ENCODE measurements around the gene UGT1A3.

UGT1A3 gene

GRCh38 chr2:233728723-233729301 lies at the start of gene UGT1A3:
Gene UGT1A3, plus strand, starts transcription at chr2:233729042. Its CDS starts 85 bp downstream, at chr2:233729127.
- no peak for TF ChIP-seq JUND (IDR thresholded peaks at IDR 0.05; ENCODE audit: low read depth)
- no peak for DNase-seq (ENCODE audit: low read depth in 1 of 2, low spot score in 1 of 2)

GRCh38 chr2:233679196-233679595 lies 49.6 kb upstream of the UGT1A3 start:
- in situ Hi-C loops (cut with HindIII; ENCODE audit: low pct_unique_long_range_greater_than_20kb, low sequenced_read_pairs), result no loop called here
- TF ChIP-seq JUND (IDR thresholded peaks at IDR 0.05; ENCODE audit: low read depth), result no peak
- DNase-seq (ENCODE audit: low read depth in 1 of 2, low spot score in 1 of 2), result no peak

More at GRCh38 chr2:233728723-233729301, at the start of gene UGT1A3:
- in situ Hi-C loops (cut with HindIII; ENCODE audit: low pct_unique_long_range_greater_than_20kb, low sequenced_read_pairs), result no loop called here

- DNase-seq (ENCODE audit: low read depth in 1 of 2, low spot score in 1 of 2), result no peak
- in situ Hi-C loops (cut with HindIII; ENCODE audit: low pct_unique_long_range_greater_than_20kb, low sequenced_read_pairs), result no loop called here
- TF ChIP-seq JUND (IDR thresholded peaks at IDR 0.05; ENCODE audit: low read depth), result no peak
Observed at GRCh38 chr2:233680361-233681045, 48.3 kb upstream of the UGT1A3 start.

GRCh38 chr2:233681521-233682099 lies 47.2 kb upstream of the UGT1A3 start, which contains the start of gene UGT1A7:
Gene UGT1A7, plus strand, starts transcription at chr2:233681901. Its CDS starts 37 bp downstream, at chr2:233681938.
- in situ Hi-C loops (cut with HindIII; ENCODE audit: low pct_unique_long_range_greater_than_20kb, low sequenced_read_pairs), result no loop called here
- TF ChIP-seq JUND (IDR thresholded peaks at IDR 0.05; ENCODE audit: low read depth), result no peak
- DNase-seq (ENCODE audit: low read depth in 1 of 2, low spot score in 1 of 2), result no peak

- no peak for TF ChIP-seq JUND (IDR thresholded peaks at IDR 0.05; ENCODE audit: low read depth)
- DNase-seq (ENCODE audit: low read depth in 1 of 2, low spot score in 1 of 2), result no peak
- in situ Hi-C loops (cut with HindIII; ENCODE audit: low pct_unique_long_range_greater_than_20kb, low sequenced_read_pairs), result no loop called here
Observed at GRCh38 chr2:233684640-233685039, 44.2 kb upstream of the UGT1A3 start.

- no peak for DNase-seq (ENCODE audit: low read depth in 1 of 2, low spot score in 1 of 2)
- in situ Hi-C loops (cut with HindIII; ENCODE audit: low pct_unique_long_range_greater_than_20kb, low sequenced_read_pairs), result no loop called here
- TF ChIP-seq JUND (IDR thresholded peaks at IDR 0.05; ENCODE audit: low read depth), result no peak
Observed at GRCh38 chr2:233686928-233687327, 41.9 kb upstream of the UGT1A3 start.

- TF ChIP-seq JUND (IDR thresholded peaks at IDR 0.05; ENCODE audit: low read depth), result no peak
- in situ Hi-C loops (cut with HindIII; ENCODE audit: low pct_unique_long_range_greater_than_20kb, low sequenced_read_pairs), result no loop called here
Observed at GRCh38 chr2:233688341-233688740, 40.5 kb upstream of the UGT1A3 start.

GRCh38 chr2:233689031-233689430 lies 39.8 kb upstream of the UGT1A3 start:
- in situ Hi-C loops (cut with HindIII; ENCODE audit: low pct_unique_long_range_greater_than_20kb, low sequenced_read_pairs), result no loop called here
- DNase-seq (ENCODE audit: low read depth in 1 of 2, low spot score in 1 of 2), result no peak
- TF ChIP-seq JUND (IDR thresholded peaks at IDR 0.05; ENCODE audit: low read depth), result no peak

More at GRCh38 chr2:233688341-233688740, 40.5 kb upstream of the UGT1A3 start:
- DNase-seq (ENCODE audit: low read depth in 1 of 2, low spot score in 1 of 2), result no peak

GRCh38 chr2:233689501-233689900 lies 39.3 kb upstream of the UGT1A3 start:
- in situ Hi-C loops (cut with HindIII; ENCODE audit: low pct_unique_long_range_greater_than_20kb, low sequenced_read_pairs), result no loop called here
- TF ChIP-seq JUND (IDR thresholded peaks at IDR 0.05; ENCODE audit: low read depth), result no peak
- DNase-seq (ENCODE audit: low read depth in 1 of 2, low spot score in 1 of 2), result no peak

GRCh38 chr2:233690444-233690843 lies 38.4 kb upstream of the UGT1A3 start:
- in situ Hi-C loops (cut with HindIII; ENCODE audit: low pct_unique_long_range_greater_than_20kb, low sequenced_read_pairs), result no loop called here
- TF ChIP-seq JUND (IDR thresholded peaks at IDR 0.05; ENCODE audit: low read depth), result no peak
- no peak for DNase-seq (ENCODE audit: low read depth in 1 of 2, low spot score in 1 of 2)

GRCh38 chr2:233691443-233692433 lies 37.1 kb upstream of the UGT1A3 start:
- in situ Hi-C loops (cut with HindIII; ENCODE audit: low pct_unique_long_range_greater_than_20kb, low sequenced_read_pairs), result no loop called here
- TF ChIP-seq JUND (IDR thresholded peaks at IDR 0.05; ENCODE audit: low read depth), result no peak
- no peak for DNase-seq (ENCODE audit: low read depth in 1 of 2, low spot score in 1 of 2)

GRCh38 chr2:233692648-233693047 lies 36.2 kb upstream of the UGT1A3 start, which contains the start of gene UGT1A6:
Gene UGT1A6, plus strand, starts transcription at chr2:233692890. Its CDS starts 115 bp downstream, at chr2:233693005.
- TF ChIP-seq JUND (IDR thresholded peaks at IDR 0.05; ENCODE audit: low read depth), result no peak
- DNase-seq (ENCODE audit: low read depth in 1 of 2, low spot score in 1 of 2), result no peak
- in situ Hi-C loops (cut with HindIII; ENCODE audit: low pct_unique_long_range_greater_than_20kb, low sequenced_read_pairs), result no loop called here
